Measurements from ENCODE around the gene KRTAP17-1.
A peak's percentile ranks its signal among the peaks of the same experiment; 100 is the strongest.
"Not testable (repeated sequence)": the region's sequence is repeated elsewhere in the genome, so short reads cannot be mapped to it uniquely, and the experiment has no call there.

The KRTAP17-1 gene, protein sequence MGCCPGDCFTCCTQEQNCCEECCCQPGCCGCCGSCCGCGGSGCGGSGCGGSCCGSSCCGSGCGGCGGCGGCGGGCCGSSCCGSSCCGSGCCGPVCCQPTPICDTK

GRCh38 chr17:41315204-41315794 is at the start of gene KRTAP17-1:
KRTAP17-1 (minus strand) TSS chr17:41315710; CDS start chr17:41315650, 60 bp downstream.
- DNase-seq = no peak

DNA sequence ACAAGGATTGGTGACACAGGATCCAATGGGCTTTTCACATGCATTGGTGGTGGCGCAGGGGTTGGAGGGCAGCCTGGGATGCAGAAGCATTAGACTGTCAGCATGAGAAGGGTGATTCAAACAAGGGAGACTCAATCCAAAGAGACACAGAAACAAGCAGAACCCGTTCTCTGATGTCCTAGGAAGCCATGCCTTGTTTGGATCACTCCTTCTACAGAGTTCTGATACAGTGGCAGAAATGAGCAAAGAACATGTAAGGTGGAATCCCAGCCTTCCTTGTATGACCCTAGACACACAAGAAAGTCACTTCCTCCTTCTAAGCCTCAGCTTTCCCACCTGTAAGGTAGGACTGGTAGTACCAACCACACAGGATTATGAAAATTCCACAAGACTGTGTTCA is 48.4 kb upstream of the KRTAP17-1 start:
- no peak for DNase-seq

DNA sequence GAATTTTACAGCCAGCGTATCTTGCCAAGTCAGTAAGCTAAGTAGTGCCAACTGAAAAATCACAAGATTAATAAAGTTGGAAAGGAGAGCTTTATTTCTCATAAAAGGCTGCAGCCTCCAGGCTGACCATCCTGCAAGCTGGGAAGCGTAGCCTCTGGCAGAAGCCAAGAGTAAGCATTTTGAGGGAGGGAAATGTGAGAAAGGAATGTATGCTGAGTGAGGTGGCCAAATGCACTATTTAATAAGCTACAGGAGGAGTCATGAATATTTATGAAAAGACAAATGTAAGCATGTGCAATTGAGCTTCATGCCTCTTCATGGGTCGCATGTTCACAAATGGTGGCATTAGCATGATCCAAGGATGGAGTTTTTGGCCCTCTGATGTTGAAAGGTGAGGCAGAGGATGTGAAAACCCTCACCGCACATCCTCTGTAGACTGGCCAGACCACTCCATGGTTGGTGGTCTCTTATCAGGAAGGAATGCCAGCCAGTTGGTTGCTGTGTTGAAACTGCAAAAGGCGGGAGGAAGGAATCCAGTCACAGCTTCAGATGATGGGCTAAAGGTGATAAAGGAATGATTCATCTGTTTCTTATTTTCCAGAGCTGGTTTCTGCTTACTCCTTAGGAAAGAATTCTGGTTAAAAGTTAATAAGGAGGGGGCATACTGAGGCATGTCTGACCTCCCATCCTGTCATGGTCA is 44.9 kb upstream of the KRTAP17-1 start:
- no peak for DNase-seq

GRCh38 chr17:41354536-41354935 is 39.0 kb upstream of the KRTAP17-1 start:
- no peak for DNase-seq

GRCh38 chr17:41352597-41353366 is 37.3 kb upstream of the KRTAP17-1 start:
- no peak for DNase-seq

- DNase-seq = no peak
Measured at GRCh38 chr17:41351177-41351576, 35.7 kb upstream of the KRTAP17-1 start.

GRCh38 chr17:41350381-41350878 is 34.9 kb upstream of the KRTAP17-1 start, which contains the start of gene KRT33A:
KRT33A (minus strand) TSS chr17:41350828; CDS start chr17:41350767, 61 bp downstream.
- not testable (repeated sequence) for DNase-seq

DNA sequence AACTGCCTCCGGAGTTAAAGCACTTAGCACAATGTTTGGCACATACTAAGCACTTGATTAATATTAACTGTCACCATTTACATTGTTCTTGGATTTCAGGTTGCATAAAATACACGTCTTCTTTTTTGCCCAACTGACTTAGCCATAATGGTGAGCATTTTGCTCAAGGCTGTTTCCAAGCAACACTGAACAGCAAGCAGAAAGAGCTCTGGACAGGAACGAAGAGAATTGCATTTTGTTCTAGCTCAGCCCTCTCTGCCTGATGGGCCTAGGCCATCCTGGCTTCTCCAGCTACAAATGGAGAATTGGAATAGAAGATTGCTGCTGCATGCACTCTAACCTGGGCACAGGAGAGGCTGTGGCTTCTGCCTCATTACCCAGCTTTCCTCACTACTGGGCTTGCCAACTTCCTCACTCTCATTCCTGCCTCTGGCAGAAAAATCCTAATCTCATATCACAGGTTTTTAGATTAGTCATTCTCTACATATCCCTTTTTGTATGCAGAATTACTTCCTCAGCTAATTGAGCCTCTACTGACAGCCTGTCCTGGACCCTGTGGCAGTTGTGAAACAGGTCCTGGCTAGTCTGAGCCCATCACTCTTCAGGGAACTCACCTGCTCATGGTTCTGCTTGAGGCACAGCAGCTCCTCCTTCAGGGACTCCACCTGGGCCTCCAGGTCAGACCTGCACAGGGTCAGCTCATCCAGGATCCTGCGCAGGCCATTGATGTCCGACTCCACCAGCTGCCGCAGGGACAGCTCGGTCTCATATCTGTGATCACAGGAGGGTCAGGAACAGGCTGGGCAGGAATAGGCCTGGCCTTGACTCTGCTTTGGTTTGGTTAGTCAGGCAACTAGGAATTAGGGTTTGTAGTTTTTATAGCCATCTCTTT is 32.6 kb upstream of the KRTAP17-1 start:
- no peak for DNase-seq

DNA sequence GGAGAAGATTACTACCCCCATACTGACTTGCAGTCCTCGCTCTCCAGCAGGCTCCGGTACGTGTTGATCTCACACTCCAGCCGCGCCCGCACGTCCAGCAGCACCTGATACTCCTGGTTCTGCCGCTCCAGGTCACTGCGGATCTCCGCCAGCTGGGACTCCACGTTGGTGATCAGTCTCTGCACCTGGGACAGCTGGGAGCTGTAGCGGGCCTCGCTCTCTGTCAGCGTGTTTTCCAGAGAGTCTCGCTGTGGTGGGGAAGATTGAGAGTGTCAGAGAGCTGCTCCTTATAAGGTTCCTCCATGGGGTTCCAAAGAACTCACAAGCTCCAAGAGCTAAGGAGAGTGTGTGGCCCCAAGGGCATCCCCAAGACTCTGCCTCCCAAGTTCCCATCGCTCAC is 30.9 kb upstream of the KRTAP17-1 start:
- not testable (repeated sequence) for DNase-seq

DNA sequence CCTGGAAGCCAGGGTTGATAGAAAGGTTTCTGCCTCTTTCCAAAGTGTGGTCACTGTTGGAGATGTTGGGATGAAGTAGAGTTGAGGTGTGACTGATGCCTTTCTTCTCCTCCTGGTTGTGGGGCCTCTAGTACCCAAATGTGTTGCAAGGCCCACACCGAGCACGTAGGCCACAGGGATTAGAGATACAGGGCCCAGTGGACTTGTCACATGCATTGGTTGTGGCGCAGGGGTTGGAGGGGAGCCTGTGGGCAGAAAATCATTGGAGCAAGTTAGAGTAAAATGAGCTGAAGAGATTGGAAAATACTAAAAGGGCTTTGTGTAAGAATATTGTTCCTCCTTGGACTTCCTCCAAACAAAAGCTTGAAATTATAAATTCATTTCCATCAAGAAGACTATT is 30.5 kb upstream of the KRTAP17-1 start:
- DNase-seq = no peak

GRCh38 chr17:41343029-41343428 is 27.5 kb upstream of the KRTAP17-1 start:
- DNase-seq = no peak

DNA sequence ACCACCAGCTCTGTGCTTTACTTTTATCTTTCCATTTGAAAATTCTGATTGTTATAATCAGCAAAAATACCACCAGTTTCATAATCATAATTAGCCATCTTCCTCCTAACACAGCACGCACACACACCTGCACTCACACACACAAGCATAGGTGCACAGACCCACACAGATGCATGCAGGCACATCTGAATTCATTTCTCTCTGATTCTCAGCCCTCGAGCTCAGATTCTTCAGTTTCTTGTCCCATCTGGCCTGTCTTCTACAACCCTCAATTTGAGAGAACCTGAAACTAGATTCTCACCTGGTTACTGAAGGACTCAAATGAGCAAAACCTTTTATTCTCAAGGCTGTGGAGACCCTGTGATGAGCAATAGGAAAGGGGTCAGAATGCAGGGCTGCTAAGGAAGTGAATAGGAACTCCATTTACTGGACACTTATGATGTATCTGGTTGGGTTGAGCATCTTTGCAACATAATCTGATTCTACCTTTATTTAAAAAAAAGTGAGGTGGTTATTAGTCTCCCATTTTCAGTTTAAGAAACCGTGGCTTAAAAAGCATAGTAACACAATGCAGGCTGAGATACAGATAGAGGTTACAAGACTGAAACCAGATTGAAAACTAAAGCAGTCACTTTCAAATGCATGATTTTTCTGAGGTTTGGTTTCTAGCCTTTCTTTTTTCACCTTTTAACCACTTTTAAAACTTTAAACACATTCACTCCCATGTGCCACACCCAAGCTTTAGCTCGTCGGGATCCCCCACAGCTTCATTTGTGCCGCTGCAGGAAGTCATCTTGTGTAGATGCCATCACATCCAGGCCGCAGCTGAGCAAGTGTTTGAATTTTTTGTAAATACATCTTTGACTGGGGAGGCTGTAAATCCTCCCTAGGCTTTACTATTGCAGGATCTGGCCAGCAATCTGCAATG is 25.7 kb upstream of the KRTAP17-1 start:
- DNase-seq = peak; percentile 54

DNA sequence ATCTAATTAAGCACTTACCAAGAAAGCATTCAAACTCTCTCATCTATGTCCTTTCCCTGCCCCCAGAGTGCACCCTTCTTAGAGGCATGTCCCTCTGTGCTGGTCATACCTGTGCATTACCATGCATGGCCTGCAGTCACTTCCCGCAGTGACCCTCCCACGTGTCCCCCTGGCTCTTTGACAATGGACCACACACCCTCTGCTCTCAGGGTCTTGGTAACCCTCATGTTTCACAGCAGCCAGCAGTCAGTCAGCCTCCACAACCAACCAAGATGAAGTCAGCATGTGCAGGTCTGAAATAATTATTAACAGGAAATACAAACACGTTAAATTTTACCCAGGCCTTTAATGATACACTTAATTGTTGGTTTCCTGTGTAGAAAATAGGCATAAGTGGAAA is 25.0 kb upstream of the KRTAP17-1 start:
- no peak for DNase-seq

DNA sequence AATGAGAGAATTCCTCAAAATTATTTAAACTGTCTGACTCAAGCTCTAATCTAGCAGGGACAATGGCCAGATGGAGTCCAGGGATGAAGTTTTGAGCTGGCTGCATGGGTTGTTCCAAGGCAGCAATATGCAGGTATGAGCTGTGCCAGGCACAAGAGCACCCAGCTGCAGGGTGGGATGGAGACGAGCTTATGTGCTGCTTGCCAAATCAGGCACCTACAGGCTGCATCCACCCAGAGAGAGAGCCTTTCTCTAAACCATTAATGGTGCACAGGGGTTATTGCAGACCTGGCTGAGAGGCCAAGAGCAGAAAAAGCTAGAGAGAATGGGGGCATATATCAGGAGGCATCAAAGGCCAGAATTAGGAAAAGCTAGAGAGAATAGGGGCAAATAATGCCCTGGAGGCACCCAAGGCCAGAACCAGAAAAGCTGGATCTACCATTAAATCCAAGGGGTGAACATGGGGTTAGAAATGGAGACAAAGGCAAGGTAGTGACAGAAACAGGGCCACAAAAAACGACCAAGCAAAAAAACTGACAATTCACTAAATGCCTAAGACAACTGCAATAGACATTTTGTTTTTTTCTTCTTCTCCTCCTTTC is 24.2 kb upstream of the KRTAP17-1 start:
- DNase-seq = no peak

DNA sequence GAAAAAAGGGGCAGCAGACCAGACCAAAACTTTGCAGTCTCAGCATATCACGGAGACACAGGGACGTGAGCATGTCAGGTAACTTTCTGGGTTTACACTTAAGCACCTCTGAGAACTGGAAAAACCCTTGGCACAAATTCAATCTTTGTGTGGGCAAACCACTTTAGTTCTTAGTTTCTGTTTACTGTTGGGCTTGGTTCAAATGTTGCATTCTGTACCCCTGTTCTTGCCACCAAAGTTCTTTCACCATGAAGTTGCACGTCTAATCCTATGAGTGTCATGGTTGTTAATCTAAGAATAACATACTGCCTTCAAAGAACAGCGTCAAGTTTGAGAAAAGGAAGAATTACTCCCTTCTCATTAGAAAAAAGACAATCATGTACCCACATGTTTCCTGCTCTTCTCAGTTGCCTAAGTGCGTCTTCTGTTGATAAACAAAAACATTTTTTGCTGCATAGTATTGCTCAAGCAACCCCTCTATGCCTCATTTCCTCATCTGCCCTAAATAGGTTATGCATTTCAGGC is 23.5 kb upstream of the KRTAP17-1 start:
- no peak for DNase-seq

- no peak for DNase-seq
Measured at GRCh38 chr17:41335747-41336146, 20.2 kb upstream of the KRTAP17-1 start.

- no peak for DNase-seq
Measured at GRCh38 chr17:41334385-41335305, 19.1 kb upstream of the KRTAP17-1 start.

GRCh38 chr17:41333836-41334235 is 18.3 kb upstream of the KRTAP17-1 start:
- DNase-seq = no peak

- no peak for DNase-seq
Measured at GRCh38 chr17:41333098-41333497, 17.6 kb upstream of the KRTAP17-1 start.
